HG02973 (cell line): Measurements from ENCODE around the gene XRCC6.
"Not testable (repeated sequence)": the region's sequence is repeated elsewhere in the genome, so short reads cannot be mapped to it uniquely, and the experiment has no call there.

ENCODE experiments used
- ATAC-seq: cut with Tn5 transposase; IDR thresholded peaks from one replicate; pipeline ENCODE4 v1.9.1; 2021; ENCODE audit warnings: moderate library complexity; ENCODE audit not compliant: unreplicated experiment

The XRCC6 gene

DNA sequence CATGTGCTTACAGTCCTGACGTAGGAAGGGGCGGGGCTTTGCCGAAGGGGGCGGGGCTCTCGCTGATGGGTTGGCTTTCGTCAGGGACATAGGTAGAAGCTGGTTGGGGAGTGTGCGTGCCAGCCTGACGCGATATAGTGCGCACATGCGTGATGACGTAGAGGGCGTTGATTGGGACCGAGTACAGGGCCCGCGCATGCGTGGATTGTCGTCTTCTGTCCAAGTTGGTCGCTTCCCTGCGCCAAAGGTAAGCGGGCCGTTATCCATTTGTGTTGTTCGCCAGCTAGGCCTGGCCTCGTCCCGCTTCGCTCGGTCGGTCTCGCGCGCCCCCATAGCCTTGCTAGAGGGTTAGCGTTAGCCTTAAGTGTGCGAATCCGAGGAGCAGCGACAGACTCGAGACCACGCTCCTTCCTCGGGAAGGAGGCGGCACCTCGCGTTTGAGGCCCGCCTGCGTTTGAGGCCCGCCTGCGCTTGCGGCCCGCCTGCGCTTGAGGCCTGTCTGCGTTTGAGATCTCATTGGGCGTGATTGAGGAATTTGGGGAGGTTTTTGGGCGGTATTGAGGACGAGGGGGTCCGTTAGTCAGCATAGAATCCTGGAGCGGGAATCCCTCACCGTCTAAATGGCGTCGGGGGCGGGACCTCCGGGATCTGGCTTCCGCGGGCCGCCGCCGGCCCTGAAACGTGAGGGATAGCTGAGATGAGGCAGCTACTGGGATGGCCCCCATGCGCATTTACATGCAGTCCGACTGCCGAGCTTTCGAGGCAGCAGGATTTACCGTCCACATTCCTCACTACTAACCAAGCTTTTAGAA lies at the start of gene XRCC6:
Gene XRCC6, plus strand, starts transcription at position 197 of the 812 bp plus-strand sequence. CDS start 710 bp downstream, outside the sequence.
- peak; percentile 70 for ATAC-seq

DNA sequence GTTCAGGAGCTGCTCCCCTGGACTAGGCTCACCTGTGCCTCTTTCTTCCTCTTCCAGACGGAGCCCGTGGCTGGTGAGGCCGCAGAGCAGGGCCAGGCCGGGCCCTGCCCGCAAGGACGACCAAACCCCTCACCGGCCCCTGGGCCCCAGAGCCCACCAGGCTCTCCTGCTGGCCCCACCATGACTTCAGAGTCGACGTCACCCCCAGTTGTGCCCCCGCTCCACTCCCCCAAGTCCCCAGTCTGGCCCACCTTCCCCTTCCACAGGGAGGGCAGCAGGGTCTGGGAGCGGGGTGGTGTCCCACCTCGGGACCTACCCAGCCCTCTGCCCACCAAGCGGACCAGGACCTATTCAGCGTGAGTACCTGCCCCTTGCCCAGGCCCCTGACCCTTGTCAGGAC lies 49.3 kb upstream of the XRCC6 start:
- ATAC-seq = no peak

DNA sequence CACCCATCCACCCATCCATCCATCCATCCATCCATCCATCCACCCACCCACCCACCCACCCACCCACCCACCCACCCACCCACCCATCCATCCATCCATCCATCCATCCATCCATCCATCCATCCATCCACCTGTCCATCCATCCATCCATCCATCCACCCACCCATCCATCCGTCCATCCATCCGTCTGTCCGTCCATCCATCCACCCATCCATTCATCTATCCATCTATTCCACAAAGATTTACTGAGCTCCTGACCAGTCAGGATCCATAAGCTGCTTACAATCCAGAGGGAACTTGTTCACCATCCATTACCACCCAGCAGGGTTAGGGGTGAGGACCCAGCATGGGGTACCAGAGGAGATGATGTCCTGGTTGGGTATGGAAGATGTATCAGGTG lies 48.8 kb upstream of the XRCC6 start:
- not testable (repeated sequence) for ATAC-seq

DNA sequence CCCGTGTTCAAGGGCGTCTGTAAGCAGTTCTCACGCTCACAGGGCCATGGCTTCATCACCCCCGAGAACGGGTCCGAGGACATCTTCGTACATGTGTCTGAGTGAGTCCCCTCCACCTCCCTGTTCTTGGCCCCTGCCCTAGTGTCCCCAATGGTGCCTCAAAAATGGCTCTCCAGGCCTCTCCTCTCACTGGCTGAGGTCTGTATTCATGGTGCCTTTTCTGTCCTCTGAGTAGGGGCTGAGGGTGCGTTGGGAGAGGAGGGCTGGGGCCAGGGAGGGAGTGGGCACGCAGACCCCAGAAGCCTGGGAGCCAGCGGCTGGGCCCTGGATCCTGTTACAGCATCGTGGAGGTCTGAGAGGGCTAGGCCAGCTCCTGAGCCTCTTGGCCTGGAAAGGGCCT lies 47.4 kb upstream of the XRCC6 start:
- no peak for ATAC-seq

DNA sequence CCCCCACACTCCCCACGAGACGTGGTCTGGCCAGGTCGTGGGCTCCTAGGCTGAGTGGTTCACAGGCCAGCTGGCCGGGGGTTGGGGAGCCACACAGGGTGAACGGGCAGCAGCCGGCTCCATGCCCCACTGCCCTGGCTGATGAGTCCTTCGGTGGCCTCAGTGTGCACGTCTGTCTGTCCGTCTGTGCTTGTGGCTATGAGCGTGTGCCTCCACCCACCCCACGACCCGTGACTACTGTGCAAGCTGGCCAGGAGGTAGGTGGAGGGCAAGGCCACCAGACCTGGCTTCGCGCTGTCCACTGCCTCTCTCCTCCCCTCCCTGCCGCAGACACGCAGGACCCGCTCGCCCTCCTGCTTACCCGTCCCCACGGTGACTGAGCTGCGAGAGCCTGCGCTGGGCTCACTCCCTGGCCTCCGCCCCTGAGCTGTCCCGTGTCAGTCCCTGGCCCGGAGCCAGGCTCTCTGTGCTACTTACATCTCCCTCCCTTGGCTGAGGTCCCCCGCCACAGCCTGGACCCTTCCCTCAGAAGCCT lies 46.2 kb upstream of the XRCC6 start:
- ATAC-seq = no peak

DNA sequence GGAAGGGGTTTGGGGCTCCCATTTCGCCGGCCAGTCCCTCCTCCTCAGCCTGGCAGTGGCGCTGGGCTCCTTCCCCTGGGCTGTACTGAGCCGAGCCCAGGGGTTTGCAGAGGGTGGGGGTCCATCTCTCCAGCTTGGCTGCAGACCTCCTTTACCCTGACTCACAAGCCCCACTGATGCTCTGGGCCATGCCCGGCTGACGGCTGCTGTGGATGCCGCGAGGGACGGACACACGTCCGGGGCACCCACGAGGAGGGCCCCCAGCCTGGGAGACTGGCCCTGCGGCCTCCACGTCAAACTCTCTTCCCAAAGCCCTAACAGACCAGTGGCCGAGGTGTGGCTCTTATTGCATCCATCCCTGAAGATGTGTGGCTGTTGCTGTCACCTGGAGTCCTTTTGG lies 45.6 kb upstream of the XRCC6 start:
- ATAC-seq = no peak

DNA sequence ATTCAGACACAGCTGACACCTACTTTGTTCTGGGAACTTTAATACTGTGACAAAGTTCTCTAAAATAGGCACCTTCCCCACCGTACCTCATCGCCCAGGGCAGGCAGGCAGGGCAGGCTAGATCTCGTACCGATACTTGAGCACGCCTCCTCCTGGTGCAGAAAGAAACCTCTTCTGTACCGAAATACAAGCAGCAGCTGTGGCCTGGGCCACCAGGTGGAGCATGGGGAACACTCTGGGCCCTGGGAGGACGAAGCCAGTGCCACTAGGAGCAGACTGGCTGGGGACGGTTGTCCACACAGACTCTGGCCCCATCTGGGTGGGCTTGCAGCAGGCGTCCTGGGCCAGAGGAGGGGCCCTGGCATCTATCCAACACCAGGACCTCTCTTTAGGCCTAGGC lies 44.2 kb upstream of the XRCC6 start:
- no peak for ATAC-seq

DNA sequence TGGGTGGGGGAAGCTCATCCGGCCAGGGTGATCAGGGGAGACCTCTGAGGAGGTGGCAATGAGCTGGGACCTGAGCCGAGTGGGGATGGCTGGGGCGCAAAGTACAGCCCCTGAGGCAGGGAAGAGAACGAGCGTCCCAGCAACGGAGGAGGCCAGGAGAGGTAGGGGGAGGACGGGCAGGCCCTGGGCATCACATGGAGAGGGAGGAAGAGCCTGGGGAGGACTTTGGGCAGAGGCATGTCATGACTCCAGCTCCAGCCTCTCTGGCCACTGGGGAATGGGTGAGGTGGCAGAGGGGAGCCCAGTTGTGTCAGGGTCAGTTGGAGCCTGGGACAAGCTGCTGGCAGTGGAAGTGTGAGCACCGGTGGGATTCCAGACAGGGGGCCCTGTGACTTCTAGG lies 43.0 kb upstream of the XRCC6 start:
- ATAC-seq = no peak

DNA sequence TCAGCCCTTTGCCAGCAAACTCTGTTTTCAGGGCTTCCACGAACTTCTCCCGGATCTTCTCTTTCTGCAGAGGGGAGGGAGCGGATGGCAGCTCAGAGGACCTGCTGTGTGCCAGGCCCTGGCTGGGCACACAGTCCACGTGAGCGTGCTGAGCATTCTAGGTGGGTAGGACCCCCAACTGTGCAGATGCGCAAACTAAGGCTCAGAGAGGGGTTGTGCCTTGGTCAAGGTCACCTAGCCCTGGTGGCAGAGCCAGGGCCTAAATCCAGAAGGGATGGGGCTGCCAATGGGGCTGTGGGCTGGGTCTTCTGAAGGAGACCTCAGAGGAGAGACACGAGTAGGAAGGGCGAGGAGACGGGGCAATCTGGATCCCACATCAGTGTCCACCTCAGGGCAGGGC lies 42.3 kb upstream of the XRCC6 start:
- ATAC-seq = no peak

DNA sequence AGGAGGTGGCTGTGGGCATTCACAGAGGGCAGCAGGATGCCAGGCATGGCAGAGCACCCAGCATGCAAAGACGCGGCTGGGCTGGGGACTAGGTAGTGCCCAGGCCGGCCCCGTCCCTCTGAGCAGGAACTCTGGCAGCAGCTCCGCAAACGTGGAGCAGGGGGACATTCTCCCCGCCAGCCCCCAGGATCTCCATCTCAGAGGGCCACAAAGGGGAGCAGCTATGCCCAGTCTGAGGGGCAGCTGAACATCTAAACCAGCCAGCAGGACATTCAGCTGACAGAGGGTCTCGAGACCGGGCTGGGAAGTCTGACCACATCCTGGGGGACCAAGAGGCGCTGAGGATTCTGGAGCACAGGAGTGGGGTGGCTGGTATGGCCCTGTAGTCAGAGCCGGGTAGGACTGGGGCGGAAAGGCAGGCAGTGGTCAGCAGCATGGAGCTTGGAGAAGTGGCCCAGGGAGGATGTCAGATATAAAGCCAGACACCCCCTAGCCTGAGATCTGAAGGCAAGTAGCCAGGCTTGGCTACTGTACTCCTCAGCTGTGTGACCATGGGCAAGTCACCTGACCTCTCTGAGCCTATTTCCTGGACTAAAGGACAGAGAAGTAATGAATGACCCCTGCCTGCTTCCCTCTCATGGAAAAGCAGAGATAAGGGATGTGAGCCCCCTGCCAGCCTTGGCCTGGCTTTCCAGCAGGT lies 41.6 kb upstream of the XRCC6 start:
- no peak for ATAC-seq

DNA sequence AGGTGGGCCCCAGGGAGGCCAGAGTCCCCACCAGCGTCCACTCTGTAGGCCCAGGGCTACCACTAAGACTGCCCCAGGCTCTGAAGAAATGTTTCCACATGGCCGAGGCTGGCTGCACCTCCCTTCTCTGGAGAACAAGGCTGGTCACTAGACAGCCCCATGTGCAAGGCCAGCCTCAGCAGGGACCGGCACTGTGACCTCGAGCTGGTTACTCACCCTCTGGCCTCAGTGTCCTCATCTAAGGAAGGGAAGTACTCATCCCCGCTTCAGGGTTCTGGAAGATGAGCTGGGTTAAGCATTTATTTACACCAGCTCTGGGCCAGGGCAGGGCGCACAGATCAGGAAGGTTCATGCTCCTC lies 41.1 kb upstream of the XRCC6 start:
- no peak for ATAC-seq

DNA sequence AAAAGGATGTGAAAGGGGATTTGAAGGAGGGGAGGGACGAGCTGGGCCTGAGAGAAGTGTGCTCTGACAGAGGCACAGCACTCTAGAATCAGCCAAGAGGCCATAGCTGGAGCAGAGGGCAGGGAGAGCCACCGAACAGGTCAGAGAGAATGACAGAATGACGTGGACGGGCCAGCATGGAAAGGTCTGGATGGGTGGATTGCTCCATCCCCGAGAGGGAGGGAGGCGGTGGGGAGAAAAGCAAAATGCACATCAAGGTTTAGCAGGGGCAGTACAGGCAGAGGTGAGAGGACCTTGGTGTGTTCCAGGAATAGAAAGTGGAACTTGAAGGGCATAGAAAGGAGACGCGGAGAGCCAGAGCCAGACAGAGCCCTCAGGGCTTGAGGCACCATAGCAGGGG lies 38.4 kb upstream of the XRCC6 start:
- ATAC-seq = no peak

DNA sequence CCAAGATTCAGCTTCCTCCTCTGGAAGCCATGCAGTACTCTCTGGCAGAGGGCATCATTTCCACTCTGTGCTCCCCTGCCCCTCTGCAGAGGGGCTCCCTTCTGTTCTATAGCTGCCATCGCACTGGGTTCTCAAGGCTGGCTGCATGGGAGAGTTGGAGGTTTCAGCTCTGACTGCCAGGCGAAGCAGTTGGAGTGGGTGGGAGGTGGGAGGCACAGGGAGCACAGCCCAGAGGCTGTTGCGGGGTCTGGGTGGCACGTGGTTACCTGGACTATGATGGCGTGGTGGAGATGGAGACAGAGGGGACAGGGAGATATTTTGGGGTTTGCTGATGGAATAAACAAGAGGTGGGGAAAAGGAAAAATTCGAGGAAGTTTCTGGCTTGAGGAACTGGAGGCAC lies 36.2 kb upstream of the XRCC6 start:
- no peak for ATAC-seq

DNA sequence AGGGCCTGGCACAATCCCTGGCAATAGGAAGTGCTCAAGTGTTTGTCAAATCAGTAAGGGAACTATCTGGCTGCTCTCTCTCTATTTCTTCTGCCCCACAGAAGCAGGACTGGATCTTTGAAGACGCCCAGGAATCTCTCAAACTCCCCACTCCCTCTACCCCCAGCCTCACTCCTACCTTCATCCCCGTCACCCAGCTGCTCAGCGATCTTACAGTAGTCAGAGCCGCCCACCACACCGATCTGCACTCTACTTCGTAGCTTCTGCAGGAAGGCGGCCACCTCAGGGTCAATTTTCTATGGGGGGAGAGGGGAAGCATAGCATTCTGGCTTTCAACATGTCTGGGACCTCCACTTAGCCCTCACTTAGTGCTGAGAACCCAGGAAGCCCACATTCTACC lies 35.2 kb upstream of the XRCC6 start:
- no peak for ATAC-seq

DNA sequence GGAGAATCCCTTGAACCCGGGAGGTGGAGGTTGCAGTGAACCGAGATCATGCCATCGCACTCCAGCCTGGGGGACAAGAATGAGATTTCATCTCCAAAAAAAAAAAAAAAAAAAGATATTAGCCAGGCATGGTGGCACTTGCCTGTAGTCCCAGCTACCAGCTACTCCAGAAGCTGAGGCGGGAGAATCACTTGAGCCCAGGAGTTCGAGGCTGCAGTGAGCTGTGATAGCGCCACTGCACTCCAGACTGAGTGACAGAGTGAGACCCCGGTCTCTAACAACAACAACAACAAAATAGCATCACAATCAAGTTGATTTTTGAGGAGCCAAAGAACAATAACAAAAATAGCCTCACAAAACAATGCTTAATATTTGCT lies 33.8 kb upstream of the XRCC6 start:
- ATAC-seq = no peak

DNA sequence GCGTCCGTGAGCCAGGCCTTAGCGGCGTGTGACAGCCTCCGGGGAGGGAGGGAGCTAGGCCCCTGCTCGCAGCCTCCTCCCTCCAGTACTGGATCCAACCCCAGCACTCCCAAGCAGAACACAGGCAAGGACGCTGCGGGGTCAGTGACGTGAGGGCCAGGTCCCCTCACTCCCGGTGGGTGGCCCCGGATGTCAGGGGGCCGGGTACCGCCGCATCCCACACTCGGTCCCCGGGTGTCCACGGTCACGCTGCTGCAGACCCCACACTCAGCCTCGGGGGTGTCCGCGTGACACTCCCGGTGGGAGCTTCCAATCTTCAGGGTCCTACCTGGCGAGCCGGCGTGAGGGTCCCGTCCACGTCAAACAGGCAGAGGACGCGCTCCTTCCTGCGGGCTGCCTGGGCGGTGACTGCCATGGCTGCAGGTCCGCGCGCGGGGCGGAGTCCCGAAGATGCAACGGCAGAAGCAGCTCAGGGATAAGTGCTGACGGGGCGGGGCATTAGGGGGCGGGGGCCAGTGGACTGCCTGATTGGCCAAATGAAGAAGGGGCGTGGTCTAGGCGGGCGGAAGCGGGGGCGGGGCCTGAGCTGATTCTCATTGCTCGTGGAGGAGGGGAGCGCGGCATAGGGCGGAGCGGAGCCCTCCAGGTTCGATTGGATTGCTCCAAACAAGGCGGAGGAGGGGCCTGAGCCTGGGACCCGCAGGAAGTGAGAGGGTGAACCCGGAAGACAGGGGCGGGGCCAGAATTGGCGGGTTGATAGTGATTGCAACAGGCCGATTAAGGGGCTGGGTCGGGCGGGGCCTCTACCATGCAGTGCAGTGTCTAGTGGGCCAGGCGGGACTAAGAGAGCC lies 31.5 kb upstream of the XRCC6 start, which contains the start of gene PMM1:
Gene PMM1, minus strand, starts transcription at position 450 of the 851 bp plus-strand sequence. Its CDS starts 35 bp downstream, at position 415.
- ATAC-seq = peak; percentile 86

DNA sequence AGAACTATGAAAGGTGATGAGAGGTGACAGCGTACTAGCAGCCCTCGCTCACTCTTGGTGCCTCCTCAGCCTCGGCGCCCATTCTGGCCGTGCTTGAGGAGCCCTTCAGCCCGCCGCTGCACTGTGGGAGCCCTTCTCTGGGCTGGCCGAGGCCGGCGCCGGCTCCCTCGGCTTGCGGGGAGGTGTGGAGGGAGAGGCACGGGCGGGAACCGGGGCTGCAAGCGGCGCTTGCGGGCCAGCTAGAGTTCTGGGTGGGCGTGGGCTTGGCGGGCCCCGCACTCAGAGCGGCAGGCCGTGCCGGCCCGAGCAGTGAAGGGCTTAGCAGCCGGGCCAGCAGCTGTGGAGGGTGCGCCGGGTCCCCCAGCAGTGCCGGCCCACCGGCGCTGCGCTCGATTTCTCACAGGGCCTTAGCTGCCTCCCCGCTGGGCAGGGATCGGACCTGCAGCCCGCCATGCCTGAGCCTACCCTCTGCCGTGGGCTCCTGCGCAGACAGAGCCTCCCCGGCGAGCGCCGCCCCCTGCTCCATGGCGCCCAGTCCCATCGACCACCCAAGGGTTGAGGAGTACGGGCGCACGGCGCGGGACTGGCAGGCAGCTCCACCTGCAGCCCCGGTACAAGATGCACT lies 27.6 kb upstream of the XRCC6 start:
- ATAC-seq = not testable (repeated sequence)

DNA sequence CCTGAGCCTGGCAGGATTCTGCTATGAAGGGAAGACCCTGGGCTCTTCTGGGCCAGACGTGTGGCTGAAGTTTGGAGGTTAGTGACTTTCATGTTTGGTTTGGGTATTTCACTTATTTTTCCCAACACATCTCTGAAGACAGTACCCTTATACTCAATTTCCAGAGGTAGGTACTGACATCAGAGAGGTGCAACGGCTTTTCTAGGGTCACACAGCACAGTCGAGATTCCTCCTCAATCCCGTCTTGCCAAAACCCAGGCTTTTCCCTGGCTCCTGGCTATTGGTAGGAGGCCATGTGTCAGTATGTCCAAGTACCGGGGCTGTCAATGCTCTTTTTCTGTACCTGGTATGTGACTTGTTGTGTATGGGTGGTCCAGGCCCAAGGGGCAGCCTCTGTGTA lies 25.4 kb upstream of the XRCC6 start:
- no peak for ATAC-seq

DNA sequence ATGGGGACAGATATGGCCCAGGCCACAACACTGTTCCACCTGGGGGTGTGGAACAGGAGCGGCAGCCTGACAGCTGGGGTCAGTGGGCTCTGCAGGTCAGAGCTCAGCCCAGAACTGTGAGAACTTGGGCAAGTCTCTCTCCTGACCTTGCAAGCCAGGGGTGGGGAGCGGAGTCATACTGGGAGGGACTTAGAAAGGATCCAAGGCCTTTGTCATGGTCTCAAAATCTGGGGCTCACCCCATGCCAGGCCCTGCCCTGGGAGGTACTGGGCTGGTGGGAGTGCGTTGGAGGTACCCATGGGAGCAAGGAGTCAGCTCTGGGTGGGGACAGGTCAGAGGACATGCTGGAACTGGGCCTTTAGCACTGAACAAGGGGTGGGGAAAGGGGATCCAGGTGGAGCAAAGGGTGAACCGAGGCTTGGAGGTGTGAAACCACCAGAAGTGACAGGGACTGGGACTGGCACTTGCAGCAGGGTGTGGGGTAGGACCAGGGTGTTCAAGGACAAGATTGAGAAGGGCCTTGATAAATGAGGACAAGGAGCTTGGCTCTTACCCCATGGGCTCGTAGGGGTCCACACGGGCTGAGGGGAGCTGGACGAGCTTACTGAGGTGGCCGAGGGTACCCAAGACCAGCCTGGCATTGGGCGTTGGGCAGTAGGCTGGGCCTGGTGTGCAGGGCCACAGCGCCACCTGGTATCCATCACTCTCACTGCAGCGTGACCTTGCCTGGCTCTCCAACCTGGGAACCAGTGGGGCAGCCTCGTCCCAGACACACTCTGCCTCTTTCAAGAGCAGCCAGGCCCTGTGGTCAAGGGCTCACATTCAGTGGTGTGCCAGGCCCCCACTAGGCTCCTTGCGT lies 24.1 kb upstream of the XRCC6 start:
- no peak for ATAC-seq

DNA sequence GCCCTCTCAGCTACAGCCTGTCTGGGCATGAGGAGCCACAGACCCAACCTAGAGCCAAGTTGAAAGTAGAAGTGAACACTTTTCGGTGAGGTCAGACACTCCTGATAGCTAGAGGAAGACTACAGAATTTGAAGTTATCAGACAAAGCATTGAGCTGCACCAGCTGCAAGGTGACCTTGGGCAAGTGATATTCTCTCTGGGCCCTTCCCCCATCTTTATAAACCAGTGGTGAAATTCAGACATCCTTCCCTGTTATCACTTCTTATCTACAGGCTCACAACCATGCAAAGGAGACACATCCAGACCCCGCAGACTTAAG lies 23.5 kb upstream of the XRCC6 start:
- no peak for ATAC-seq
